Chondrocyte (in vitro differentiated cells): ENCODE data around the gene NOTCH1. TPM values are rescaled to one million over a fixed set of nuclear protein-coding genes. Genes with fewer than 3 reads are reported as not detected.
A peak's percentile ranks its signal among the peaks of the same experiment; 100 is the strongest.

ENCODE experiments used
- DNase-seq: peaks from one replicate; pipeline ENCODE4 v3.0.0; 2021; ENCODE audit warnings: mixed read lengths, low spot score
- H3K27ac Mint-ChIP-seq: one replicate; pipeline ENCODE4 v1.8.0; 2021; ENCODE audit warnings: mild to moderate bottlenecking, moderate library complexity, mixed read lengths; ENCODE audit not compliant: unreplicated experiment
- H3K27me3 Mint-ChIP-seq: 2 replicates; pipeline ENCODE4 v1.8.0; 2021; ENCODE audit warnings: low read depth, mixed read lengths
- H3K36me3 Mint-ChIP-seq: 2 replicates; pipeline ENCODE4 v1.8.0; 2021; ENCODE audit warnings: low read depth, mixed read lengths
- H3K4me1 Mint-ChIP-seq: 2 replicates; pipeline ENCODE4 v1.8.0; 2021; ENCODE audit warnings: low read depth, mild to moderate bottlenecking, mixed read lengths
- H3K4me3 Mint-ChIP-seq: one replicate; pipeline ENCODE4 v1.8.0; 2021; ENCODE audit warnings: mild to moderate bottlenecking, moderate library complexity, mixed read lengths; ENCODE audit not compliant: unreplicated experiment
- H3K9me3 Mint-ChIP-seq: 2 replicates; pipeline ENCODE4 v1.8.0; 2021; ENCODE audit warnings: low read depth, mixed read lengths
- CTCF ChIP-seq: fragments of 200-600 bp; sonication (generic); IDR thresholded peaks from 2 replicates; pipeline ENCODE4 v1.5.0; 2021; ENCODE audit warnings: antibody characterized with exemption, mild to moderate bottlenecking, moderate library complexity
- total RNA-seq: library from RNA; stranded (reverse); gene quantifications from 3 replicates; pipeline ENCODE4 v1.2.1, GENCODE V29; 2021

Gene NOTCH1
- total RNA-seq, 1 donor from 2014 or later: 28.7 TPM

- Mint-ChIP-seq H3K36me3 (peaks cover 7% of the 10 kb centered on the region), H3K9me3 (no peaks in the 10 kb centered on the region), H3K4me3 (no peak overlapping the region), H3K27me3 (no peaks in the 10 kb centered on the region), H3K4me1 (no peaks in the 10 kb centered on the region), H3K27ac (no peak overlapping the region)
- TF ChIP-seq CTCF: no peak
- no peak for DNase-seq
Observed at GRCh38 chr9:136492978-136493522, 52.8 kb downstream of the NOTCH1 start.

GRCh38 chr9:136489731-136490130 lies 56.1 kb downstream of the NOTCH1 start:
- Mint-ChIP-seq H3K4me3 (no peak overlapping the region), H3K27ac (no peak overlapping the region), H3K36me3 (no peaks in the 10 kb centered on the region), H3K9me3 (no peaks in the 10 kb centered on the region), H3K4me1 (peaks cover 2% of the 10 kb centered on the region), H3K27me3 (no peaks in the 10 kb centered on the region)
- DNase-seq: no peak
- no peak for TF ChIP-seq CTCF

- no peak for DNase-seq
- Mint-ChIP-seq H3K9me3 (no peaks in the 10 kb centered on the region), H3K27me3 (no peaks in the 10 kb centered on the region), H3K27ac (no peak overlapping the region), H3K4me3 (no peak overlapping the region), H3K36me3 (no peaks in the 10 kb centered on the region), H3K4me1 (peaks cover 4% of the 10 kb centered on the region)
- TF ChIP-seq CTCF: peak; percentile 100
Observed at GRCh38 chr9:136488247-136489214, 57.3 kb downstream of the NOTCH1 start.

- Mint-ChIP-seq H3K4me1 (peaks cover 4% of the 10 kb centered on the region), H3K27me3 (no peaks in the 10 kb centered on the region), H3K36me3 (no peaks in the 10 kb centered on the region), H3K9me3 (no peaks in the 10 kb centered on the region), H3K4me3 (no peak overlapping the region), H3K27ac (no peak overlapping the region)
- no peak for TF ChIP-seq CTCF
- DNase-seq: no peak
Observed at GRCh38 chr9:136487672-136488071, 58.2 kb downstream of the NOTCH1 start.

GRCh38 chr9:136486823-136487620 lies 58.8 kb downstream of the NOTCH1 start:
- TF ChIP-seq CTCF: no peak
- Mint-ChIP-seq H3K4me3 (no peak overlapping the region), H3K9me3 (no peaks in the 10 kb centered on the region), H3K36me3 (no peaks in the 10 kb centered on the region), H3K4me1 (peaks cover 4% of the 10 kb centered on the region), H3K27me3 (no peaks in the 10 kb centered on the region), H3K27ac (no peak overlapping the region)
- DNase-seq: no peak
